ENCODE results near the gene PAQR6. TPM values are rescaled to one million over a fixed set of nuclear protein-coding genes. Genes with fewer than 3 reads are reported as not detected.

The PAQR6 gene
- total and polyA plus RNA-seq, 4 donors: 0.81 to 2.8 (median 2.3) TPM; not detected in 1

GRCh38 chr1:156284757-156285156 lies 36.9 kb upstream of the PAQR6 start:
- no peaks in the 10 kb centered on the region for H3K36me3 ChIP-seq (ENCODE audit: control insufficient read depth in 1 of 2, insufficient read depth in 2 of 2, low read length in 1 of 2)
- no peak for ATAC-seq (ENCODE audit: low FRiP score)
- H3K27ac ChIP-seq (ENCODE audit: low read depth in 1 of 2, low read length in 2 of 2): no peak overlapping the region
- H3K27me3 ChIP-seq (ENCODE audit: control insufficient read depth in 1 of 2, insufficient read depth in 2 of 2, low read length in 1 of 2): no peaks in the 10 kb centered on the region
- intact Hi-C loops (cut with DNase I): no loop called here
- H3K9me3 ChIP-seq (ENCODE audit: control insufficient read depth, low read length): no peaks in the 10 kb centered on the region
- H3K4me1 ChIP-seq (ENCODE audit: control insufficient read depth in 1 of 2, insufficient read depth in 2 of 2, low read length in 2 of 2): peaks cover 0 to 8% of the 10 kb centered on the region in 2 donors
- H3K4me3 ChIP-seq (ENCODE audit: low read length in 2 of 2): no peak overlapping the region
- WGBS, 2 donors: 71 to 80% methylated on average over 4 of the region's 4 CpGs
- DNase-seq: no peak

- WGBS, 2 donors: 85 to 91% methylated on average over 7 of the region's 7 CpGs
- Histone ChIP-seq H3K27ac (ENCODE audit: low read depth in 1 of 2, low read length in 2 of 2) (peak within 1 kb of the TSS in 1 of 2 donors; percentile 34), H3K27me3 (ENCODE audit: control insufficient read depth in 1 of 2, insufficient read depth in 2 of 2, low read length in 1 of 2) (no peaks in the 10 kb centered on the region), H3K36me3 (ENCODE audit: control insufficient read depth in 1 of 2, insufficient read depth in 2 of 2, low read length in 1 of 2) (no peaks in the 10 kb centered on the region), H3K9me3 (ENCODE audit: control insufficient read depth, low read length) (no peaks in the 10 kb centered on the region), H3K4me3 (ENCODE audit: low read length in 2 of 2) (peak within 1 kb of the TSS; percentile 68 to 70), H3K4me1 (ENCODE audit: control insufficient read depth in 1 of 2, insufficient read depth in 2 of 2, low read length in 2 of 2) (peaks cover 0 to 8% of the 10 kb centered on the region in 2 donors)
- ATAC-seq (ENCODE audit: low FRiP score) (no peak), DNase-seq (no peak)
- intact Hi-C loops (cut with DNase I): no loop called here
Observed at GRCh38 chr1:156284112-156284511, 36.3 kb upstream of the PAQR6 start, which contains the start of gene TMEM79. TSS of gene TMEM79 (plus strand) at chr1:156284325. CDS start at chr1:156285227, 902 bp downstream.

GRCh38 chr1:156283521-156283920 lies 35.7 kb upstream of the PAQR6 start:
- WGBS, 2 donors: 74 to 76% methylated on average over 1 of the region's 1 CpG
- Histone ChIP-seq H3K36me3 (ENCODE audit: control insufficient read depth in 1 of 2, insufficient read depth in 2 of 2, low read length in 1 of 2) (no peaks in the 10 kb centered on the region), H3K27ac (ENCODE audit: low read depth in 1 of 2, low read length in 2 of 2) (no peak overlapping the region), H3K27me3 (ENCODE audit: control insufficient read depth in 1 of 2, insufficient read depth in 2 of 2, low read length in 1 of 2) (no peaks in the 10 kb centered on the region), H3K9me3 (ENCODE audit: control insufficient read depth, low read length) (no peaks in the 10 kb centered on the region), H3K4me1 (ENCODE audit: control insufficient read depth in 1 of 2, insufficient read depth in 2 of 2, low read length in 2 of 2) (peaks cover 0 to 8% of the 10 kb centered on the region in 2 donors), H3K4me3 (ENCODE audit: low read length in 2 of 2) (peak overlapping the region; percentile 68 to 70)
- ATAC-seq (ENCODE audit: low FRiP score) (no peak), DNase-seq (no peak)
- intact Hi-C loops (cut with DNase I): no loop called here

- WGBS, 2 donors: 0 to 1% methylated on average over 44 to 50 of the region's 50 CpGs
- ATAC-seq (ENCODE audit: low FRiP score) (peak; percentile 97), DNase-seq (peak; percentile 98 to 99)
- Histone ChIP-seq H3K9me3 (ENCODE audit: control insufficient read depth, low read length) (no peaks in the 10 kb centered on the region), H3K27me3 (ENCODE audit: control insufficient read depth in 1 of 2, insufficient read depth in 2 of 2, low read length in 1 of 2) (no peaks in the 10 kb centered on the region), H3K27ac (ENCODE audit: low read depth in 1 of 2, low read length in 2 of 2) (peak within 1 kb of the TSS in 1 of 2 donors; percentile 34), H3K4me1 (ENCODE audit: control insufficient read depth in 1 of 2, insufficient read depth in 2 of 2, low read length in 2 of 2) (peaks cover 0 to 8% of the 10 kb centered on the region in 2 donors), H3K36me3 (ENCODE audit: control insufficient read depth in 1 of 2, insufficient read depth in 2 of 2, low read length in 1 of 2) (peaks cover 0 to 2% of the 10 kb centered on the region in 2 donors), H3K4me3 (ENCODE audit: low read length in 2 of 2) (peak within 1 kb of the TSS; percentile 68 to 90)
- intact Hi-C loops (cut with DNase I): no loop called here
Observed at GRCh38 chr1:156282479-156283222, 34.8 kb upstream of the PAQR6 start, which contains the start of gene SMG5. TSS of gene SMG5 (minus strand) at chr1:156282825. CDS start at chr1:156282680, 145 bp downstream.

DNA sequence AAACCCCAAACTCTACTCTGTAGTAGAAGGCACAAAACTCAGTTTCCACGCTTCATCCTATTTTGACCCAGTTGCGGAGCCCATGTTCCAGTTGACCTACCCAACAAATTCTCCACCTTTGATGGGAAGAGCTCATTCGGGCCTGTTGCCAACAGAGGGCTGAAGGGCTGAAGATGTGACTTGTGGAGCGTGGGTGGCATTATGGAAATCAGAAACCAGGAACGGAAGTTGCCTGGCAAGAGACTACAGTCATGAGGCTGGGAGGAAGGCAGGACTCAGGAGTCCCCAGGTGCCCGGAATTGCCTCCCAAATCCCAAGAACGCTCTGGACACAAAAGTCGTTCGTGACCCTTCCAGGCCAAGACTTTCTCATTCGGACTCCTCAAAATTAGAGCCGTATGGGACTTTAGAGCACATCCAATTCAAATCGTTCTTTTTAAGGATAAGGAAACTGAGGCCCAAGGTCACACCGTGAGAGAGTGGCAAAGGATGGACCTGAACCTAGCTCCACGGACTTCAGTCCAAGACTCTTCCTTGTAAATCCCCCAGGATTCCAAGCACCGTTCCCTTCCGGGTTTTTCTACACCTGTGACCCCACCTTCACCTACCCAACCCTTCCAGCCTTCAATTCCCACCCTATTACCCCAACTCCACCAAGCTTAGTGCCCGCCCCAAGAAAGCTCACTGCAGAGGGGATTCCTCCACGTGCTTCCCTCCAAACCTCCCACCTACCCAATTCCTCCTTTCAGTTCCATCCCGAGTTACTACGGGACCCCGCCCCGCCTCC lies 34.0 kb upstream of the PAQR6 start:
- DNase-seq (peak in 1 of 2 donors; percentile 37), ATAC-seq (ENCODE audit: low FRiP score) (peak; percentile 2)
- no peaks in the 10 kb centered on the region for H3K9me3 ChIP-seq (ENCODE audit: control insufficient read depth, low read length)
- 7% methylated on average over 22 of the region's 22 CpGs for WGBS, 2 donors
- peaks cover 0 to 8% of the 10 kb centered on the region in 2 donors for H3K4me1 ChIP-seq (ENCODE audit: control insufficient read depth in 1 of 2, insufficient read depth in 2 of 2, low read length in 2 of 2)
- no peaks in the 10 kb centered on the region for H3K27me3 ChIP-seq (ENCODE audit: control insufficient read depth in 1 of 2, insufficient read depth in 2 of 2, low read length in 1 of 2)
- no peak overlapping the region for H3K27ac ChIP-seq (ENCODE audit: low read depth in 1 of 2, low read length in 2 of 2)
- H3K4me3 ChIP-seq (ENCODE audit: low read length in 2 of 2): peak overlapping the region; percentile 67 to 90
- peaks cover 0 to 2% of the 10 kb centered on the region in 2 donors for H3K36me3 ChIP-seq (ENCODE audit: control insufficient read depth in 1 of 2, insufficient read depth in 2 of 2, low read length in 1 of 2)
- intact Hi-C loops (cut with DNase I): no loop called here

GRCh38 chr1:156281281-156281680 lies 33.4 kb upstream of the PAQR6 start:
- Histone ChIP-seq H3K4me3 (ENCODE audit: low read length in 2 of 2) (no peak overlapping the region), H3K27me3 (ENCODE audit: control insufficient read depth in 1 of 2, insufficient read depth in 2 of 2, low read length in 1 of 2) (no peaks in the 10 kb centered on the region), H3K4me1 (ENCODE audit: control insufficient read depth in 1 of 2, insufficient read depth in 2 of 2, low read length in 2 of 2) (peaks cover 0 to 8% of the 10 kb centered on the region in 2 donors), H3K9me3 (ENCODE audit: control insufficient read depth, low read length) (no peaks in the 10 kb centered on the region), H3K36me3 (ENCODE audit: control insufficient read depth in 1 of 2, insufficient read depth in 2 of 2, low read length in 1 of 2) (peaks cover 0 to 3% of the 10 kb centered on the region in 2 donors), H3K27ac (ENCODE audit: low read depth in 1 of 2, low read length in 2 of 2) (no peak overlapping the region)
- intact Hi-C loops (cut with DNase I): no loop called here
- no peak for ATAC-seq (ENCODE audit: low FRiP score)
- peak in 1 of 2 donors; percentile 57 for DNase-seq
- WGBS, 2 donors: 5 to 8% methylated on average over 8 of the region's 8 CpGs

- no peak for ATAC-seq (ENCODE audit: low FRiP score)
- Histone ChIP-seq H3K4me1 (ENCODE audit: control insufficient read depth in 1 of 2, insufficient read depth in 2 of 2, low read length in 2 of 2) (peaks cover 0 to 8% of the 10 kb centered on the region in 2 donors), H3K36me3 (ENCODE audit: control insufficient read depth in 1 of 2, insufficient read depth in 2 of 2, low read length in 1 of 2) (peaks cover 0 to 5% of the 10 kb centered on the region in 2 donors), H3K9me3 (ENCODE audit: control insufficient read depth, low read length) (no peaks in the 10 kb centered on the region), H3K27ac (ENCODE audit: low read depth in 1 of 2, low read length in 2 of 2) (no peak overlapping the region), H3K27me3 (ENCODE audit: control insufficient read depth in 1 of 2, insufficient read depth in 2 of 2, low read length in 1 of 2) (no peaks in the 10 kb centered on the region), H3K4me3 (ENCODE audit: low read length in 2 of 2) (no peak overlapping the region)
- no peak for DNase-seq
- whole genome bisulfite sequencing, 2 donors: 79 to 87% methylated on average over 3 of the region's 3 CpGs
- intact Hi-C loops (cut with DNase I): no loop called here
Observed at GRCh38 chr1:156279837-156280236, 32.0 kb upstream of the PAQR6 start.

DNA sequence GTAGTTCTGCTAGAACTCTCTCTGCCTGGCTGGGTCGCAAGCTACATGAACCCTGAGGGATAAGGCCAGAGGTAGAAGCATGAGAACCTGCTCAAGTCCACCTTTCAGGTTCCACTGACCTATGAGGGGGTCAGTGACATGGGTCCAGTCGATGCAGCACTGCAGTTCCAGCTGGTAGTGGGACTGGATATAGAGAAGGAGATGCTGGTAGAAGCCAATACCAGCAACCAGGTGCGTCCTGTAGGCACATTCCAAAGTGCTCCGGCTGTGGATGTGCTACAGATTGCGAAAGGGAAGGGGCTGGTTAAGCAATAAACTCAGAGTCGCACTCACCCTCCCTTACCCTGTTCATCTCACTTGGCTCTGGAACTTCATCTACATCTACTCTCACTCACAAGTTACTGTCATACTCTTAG lies 29.1 kb upstream of the PAQR6 start:
- Histone ChIP-seq H3K4me1 (ENCODE audit: control insufficient read depth in 1 of 2, insufficient read depth in 2 of 2, low read length in 2 of 2) (peaks cover 0 to 3% of the 10 kb centered on the region in 2 donors), H3K9me3 (ENCODE audit: control insufficient read depth, low read length) (no peaks in the 10 kb centered on the region), H3K4me3 (ENCODE audit: low read length in 2 of 2) (no peak overlapping the region), H3K27me3 (ENCODE audit: control insufficient read depth in 1 of 2, insufficient read depth in 2 of 2, low read length in 1 of 2) (no peaks in the 10 kb centered on the region), H3K36me3 (ENCODE audit: control insufficient read depth in 1 of 2, insufficient read depth in 2 of 2, low read length in 1 of 2) (peaks cover 6 to 18% of the 10 kb centered on the region in 2 donors), H3K27ac (ENCODE audit: low read depth in 1 of 2, low read length in 2 of 2) (no peak overlapping the region)
- ATAC-seq (ENCODE audit: low FRiP score) (no peak), DNase-seq (peak; percentile 3 to 50)
- 73 to 81% methylated on average over 6 of the region's 6 CpGs for WGBS, 2 donors
- intact Hi-C loops (cut with DNase I): no loop called here
